Pancreas (tissue), 10 donors: ENCODE data around the gene LSM7. TPM values are rescaled to one million over a fixed set of nuclear protein-coding genes. Genes with fewer than 3 reads are reported as not detected.

Source experiments
- ATAC-seq, 4 donors: fragments of 200-7000 bp; cut with Tn5 transposase; one replicate each; pipeline versions ENCODE4 v1.8.0 to v1.9.1; 2020; ENCODE audit warnings: mild to moderate bottlenecking in 4 of 4, moderate library complexity in 4 of 4
- DNase-seq, 6 donors: peaks; one replicate each; pipeline ENCODE4 v3.0.0-alpha.2; 2020
- FAIRE-seq: peaks from 2 replicates; lab custom pipeline; 2012; peaks lifted over from hg19 to GRCh38; lab: Jason Lieb, UNC
- H3K27ac ChIP-seq, 4 donors: fragments of 200-600 bp; sonication (generic); 1 replicate in 3 of 4; 2 replicates in 1 of 4; pipeline versions ENCODE4 v1.5.0 to v1.8.0; 2020
- H3K27me3 ChIP-seq, 4 donors: fragments of 200-600 bp; one replicate each; pipeline ENCODE4 v1.8.0; 2021
- H3K36me3 ChIP-seq, 3 donors: fragments of 200-600 bp; sonication (generic) in 1 of 3; one replicate each; pipeline versions ENCODE4 v1.5.0 to v1.8.0; 2020 to 2021
- H3K4me1 ChIP-seq, 3 donors: fragments of 200-600 bp; one replicate each; pipeline ENCODE4 v1.8.0; 2021
- H3K4me3 ChIP-seq, 4 donors: fragments of 200-600 bp; sonication (generic) in 2 of 4; one replicate each; pipeline versions ENCODE4 v1.5.0 to v1.8.0; 2020 to 2021
- H3K9me3 ChIP-seq, 4 donors: fragments of 200-600 bp; one replicate each; pipeline ENCODE4 v1.8.0; 2021
- WGBS, 2 donors: extraction: QIAGEN DNeasy Blood & Tissue Kit; methylation state at CpG; one replicate each; pipeline ENCODE4 v1.1.7; 2013; 5-methylcytosine and 5-hydroxymethylcytosine counted together
- intact Hi-C, 3 donors: fragments of 100-400 bp; cut with DNase I; formaldehyde crosslinking; loops; one replicate each; pipeline versions ENCODE4 v1.11.1 to v1.14.2; 2022
- polyA plus RNA-seq, 2 donors: library from polyadenylated mRNA; stranded (reverse); fragments of 200-250 nt; gene quantifications; one replicate each; pipeline ENCODE4 v1.2.3, GENCODE V29; 2013
- total RNA-seq, 6 donors: library from RNA; stranded (reverse); fragmentation: NEBNext Ultra II Directional in 4 of 6; extraction: Animal tissue kit (Norgen Biotek cat#: 25700) in 4 of 6; gene quantifications; one replicate each; pipeline versions ENCODE4 v1.2.1 to v1.2.4, GENCODE V29; 2021 to 2023
- TF ChIP-seq, protein P1 (sequence below), 4 donors: fragments of 200-600 bp; sonication (generic) in 3 of 4; IDR thresholded peaks; one replicate each; pipeline versions ENCODE4 v1.5.0 to v1.8.0; 2021; ENCODE audit warnings: antibody characterized with exemption in 4 of 4
- donor health status: healthy with polysubstance abuse.
- donor health status: DM: no; HTN: no; CAD: no; lungs with moderate emphysema.
- donor health status: DM: no; HTN: no; CAD: no.
- donor health status: control.
- donor health status: control.
- donor health status: Bipolar disorder and iron deficiency.
- donor health status: DM: yes; HTN: yes; CAD: no.
- donor health status: DM: no; HTN: no; CAD: no.
- donor health status: DM: no; HTN: no; CAD: no.
- donor health status: DM: yes; HTN: yes; CAD: no.

Gene LSM7
- total and polyA plus RNA-seq, 8 donors: 18.3 to 170 (median 30.9) TPM

DNA sequence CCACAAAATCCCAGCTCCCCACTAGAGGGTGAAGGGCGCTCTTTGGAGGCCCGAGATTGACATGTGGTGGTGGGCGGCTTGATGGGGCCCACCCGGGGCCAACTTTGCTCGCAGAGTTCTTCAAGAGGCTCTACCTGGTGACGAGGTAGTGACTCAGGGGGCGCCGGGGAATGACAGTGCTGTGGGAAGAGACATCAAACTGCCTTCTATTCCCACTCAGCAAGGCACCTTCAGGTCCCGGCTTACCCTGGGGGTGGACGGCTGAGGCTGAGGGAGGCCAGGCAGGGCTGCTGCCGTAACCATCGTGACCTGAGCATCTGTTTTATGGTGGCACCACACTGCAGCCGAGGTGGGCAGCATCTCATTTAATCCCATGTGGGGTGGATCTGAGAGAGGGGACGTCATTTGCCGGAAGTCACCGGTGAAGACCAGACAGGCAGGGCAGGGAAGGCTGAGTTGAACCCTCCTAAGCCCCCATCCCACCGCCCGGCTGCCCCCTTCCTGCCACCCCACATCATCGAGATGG is 22.0 kb downstream of the LSM7 start:
- intact Hi-C loops: no loop called here
- FAIRE-seq (no peak), ATAC-seq (no peak), DNase-seq (no peak)
- H3K4me3 ChIP-seq: no peak overlapping the region
- H3K36me3 ChIP-seq: no peaks in the 10 kb centered on the region
- TF ChIP-seq, protein P1, sequence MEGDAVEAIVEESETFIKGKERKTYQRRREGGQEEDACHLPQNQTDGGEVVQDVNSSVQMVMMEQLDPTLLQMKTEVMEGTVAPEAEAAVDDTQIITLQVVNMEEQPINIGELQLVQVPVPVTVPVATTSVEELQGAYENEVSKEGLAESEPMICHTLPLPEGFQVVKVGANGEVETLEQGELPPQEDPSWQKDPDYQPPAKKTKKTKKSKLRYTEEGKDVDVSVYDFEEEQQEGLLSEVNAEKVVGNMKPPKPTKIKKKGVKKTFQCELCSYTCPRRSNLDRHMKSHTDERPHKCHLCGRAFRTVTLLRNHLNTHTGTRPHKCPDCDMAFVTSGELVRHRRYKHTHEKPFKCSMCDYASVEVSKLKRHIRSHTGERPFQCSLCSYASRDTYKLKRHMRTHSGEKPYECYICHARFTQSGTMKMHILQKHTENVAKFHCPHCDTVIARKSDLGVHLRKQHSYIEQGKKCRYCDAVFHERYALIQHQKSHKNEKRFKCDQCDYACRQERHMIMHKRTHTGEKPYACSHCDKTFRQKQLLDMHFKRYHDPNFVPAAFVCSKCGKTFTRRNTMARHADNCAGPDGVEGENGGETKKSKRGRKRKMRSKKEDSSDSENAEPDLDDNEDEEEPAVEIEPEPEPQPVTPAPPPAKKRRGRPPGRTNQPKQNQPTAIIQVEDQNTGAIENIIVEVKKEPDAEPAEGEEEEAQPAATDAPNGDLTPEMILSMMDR (IDR thresholded peaks at IDR 0.05): no peak
- no peaks in the 10 kb centered on the region for H3K27me3 ChIP-seq
- no peaks in the 10 kb centered on the region for H3K4me1 ChIP-seq
- no peak overlapping the region for H3K27ac ChIP-seq
- no peaks in the 10 kb centered on the region for H3K9me3 ChIP-seq
- WGBS, 2 donors: 76 to 88% methylated on average over 19 of the region's 19 CpGs

DNA sequence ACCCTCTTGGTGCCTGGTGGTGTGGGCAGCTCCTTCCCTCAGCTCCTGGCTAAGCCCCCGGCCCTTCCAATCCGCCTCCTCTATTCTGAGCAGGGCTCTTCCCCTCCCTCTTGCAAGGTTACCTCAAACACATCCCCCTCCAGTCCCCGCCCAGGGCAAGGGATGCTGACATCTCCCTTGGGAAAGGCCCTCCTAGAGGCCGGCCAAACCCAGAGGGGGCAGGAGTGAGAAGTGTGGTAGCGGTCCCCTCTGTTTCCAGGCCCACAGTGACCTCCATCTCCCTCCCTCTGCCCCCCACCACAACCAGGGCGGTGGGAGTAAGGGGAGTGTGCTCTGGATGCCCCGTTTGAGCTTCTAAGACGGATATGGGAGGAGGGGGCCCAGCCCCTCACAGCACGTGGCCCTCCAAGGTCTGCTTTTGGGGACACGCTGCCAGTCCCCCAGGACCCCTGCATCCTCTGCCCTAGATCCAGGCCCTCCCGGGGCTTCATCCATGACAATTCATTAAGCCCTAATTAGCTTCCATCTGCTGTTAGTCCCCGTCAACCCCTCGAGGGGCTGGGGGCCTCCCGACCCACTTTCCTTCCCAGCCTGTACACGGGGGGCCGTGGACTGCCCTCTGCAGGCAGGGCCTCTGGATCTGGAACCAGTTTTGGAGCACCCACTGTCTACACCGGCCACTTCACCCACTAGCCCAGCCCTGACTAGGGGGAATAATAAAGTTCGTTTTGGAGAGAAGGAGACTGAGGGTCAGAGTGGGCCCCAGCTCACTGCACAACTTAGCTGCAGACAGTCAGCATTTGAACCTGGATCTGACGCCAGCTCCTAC is 22.7 kb downstream of the LSM7 start:
- FAIRE-seq (no peak), ATAC-seq (no peak), DNase-seq (no peak)
- Histone ChIP-seq H3K36me3 (no peaks in the 10 kb centered on the region), H3K4me1 (no peaks in the 10 kb centered on the region), H3K27me3 (no peaks in the 10 kb centered on the region), H3K27ac (no peak overlapping the region), H3K4me3 (no peak overlapping the region), H3K9me3 (no peaks in the 10 kb centered on the region)
- TF ChIP-seq, protein P1 (IDR thresholded peaks at IDR 0.05): no peak
- intact Hi-C loops: no loop called here
- WGBS, 2 donors: 82% methylated on average over 19 of the region's 19 CpGs

DNA sequence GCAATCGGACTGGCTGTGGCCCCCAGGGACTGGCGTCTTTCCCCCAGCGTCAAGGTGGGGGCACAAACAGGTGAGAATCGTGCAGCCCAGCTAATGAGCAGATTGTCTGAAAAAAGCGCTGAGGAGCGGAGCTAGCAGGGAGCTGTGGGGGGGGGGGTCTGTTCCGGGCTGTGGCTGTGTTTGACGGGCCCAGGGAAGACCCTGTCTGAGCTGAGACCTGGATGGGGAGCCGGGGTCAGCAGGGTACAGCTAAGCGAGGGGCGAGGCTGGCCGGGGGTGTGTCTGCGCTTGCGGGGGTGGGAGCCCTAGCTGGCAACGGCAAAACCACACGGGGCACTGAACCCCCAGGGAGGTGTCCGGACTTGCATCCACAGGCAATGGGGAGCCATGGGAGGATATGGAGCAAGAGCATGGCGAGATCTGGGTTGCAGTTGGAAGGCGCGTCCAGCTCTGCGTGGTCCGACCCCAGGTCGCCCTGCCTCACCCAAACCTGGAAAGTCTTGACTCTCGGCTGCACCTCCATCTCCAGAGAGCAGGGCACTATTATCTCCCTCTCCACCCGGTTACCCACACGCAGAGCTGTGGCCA is 25.1 kb downstream of the LSM7 start:
- no peak overlapping the region for H3K27ac ChIP-seq
- no peaks in the 10 kb centered on the region for H3K27me3 ChIP-seq
- no peaks in the 10 kb centered on the region for H3K9me3 ChIP-seq
- TF ChIP-seq, protein P1 (IDR thresholded peaks at IDR 0.05): no peak
- H3K4me3 ChIP-seq: no peak overlapping the region
- no peak for ATAC-seq
- H3K36me3 ChIP-seq: no peaks in the 10 kb centered on the region
- no peak for FAIRE-seq
- no peak for DNase-seq
- no peaks in the 10 kb centered on the region for H3K4me1 ChIP-seq
- WGBS, 2 donors: 68 to 76% methylated on average over 26 of the region's 26 CpGs
- intact Hi-C loops: no loop called here

DNA sequence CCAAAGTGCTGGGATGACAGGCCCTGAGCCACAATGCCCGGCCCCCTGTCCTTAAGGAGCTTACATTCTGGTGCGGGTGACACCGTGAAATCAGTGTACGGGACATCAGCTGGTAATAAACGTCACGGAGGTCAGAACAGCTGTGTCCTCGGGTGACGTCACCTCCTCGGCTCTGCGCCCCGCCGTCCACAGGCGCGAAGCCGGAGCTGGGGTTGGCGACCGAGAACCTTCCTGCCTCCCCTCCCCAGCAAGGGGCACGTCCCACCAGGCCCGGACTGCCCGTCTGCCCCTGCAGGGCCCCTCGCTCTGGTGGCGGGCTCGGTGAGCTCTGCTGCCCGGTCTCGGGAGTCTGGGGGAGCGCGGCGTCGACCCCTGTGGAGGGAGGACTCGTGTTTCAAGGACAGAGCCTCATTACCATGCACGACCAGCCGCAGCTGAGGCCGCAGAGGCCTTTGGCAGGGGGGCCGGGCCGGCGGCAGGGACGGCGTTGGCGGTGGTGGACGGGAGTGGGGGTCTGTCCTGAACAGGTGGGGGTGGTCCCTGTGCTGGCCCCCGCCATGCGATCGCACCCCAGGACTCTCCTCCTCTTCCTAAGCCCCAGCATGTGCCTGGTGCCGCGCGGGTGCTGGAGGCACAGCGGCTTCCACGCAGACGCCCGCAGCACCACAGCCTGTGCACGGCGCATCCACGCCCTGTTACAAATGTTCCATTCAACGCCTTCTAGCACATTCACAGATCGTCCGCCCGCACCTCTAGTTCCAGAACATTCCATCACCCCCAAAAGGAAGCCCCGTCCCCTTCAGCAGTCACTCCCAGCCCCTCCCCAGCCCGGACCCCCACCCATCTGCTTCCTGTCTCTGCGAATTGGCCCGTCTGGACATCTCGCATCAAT is 25.8 kb downstream of the LSM7 start:
- TF ChIP-seq, protein P1 (IDR thresholded peaks at IDR 0.05): no peak
- H3K9me3 ChIP-seq: no peaks in the 10 kb centered on the region
- WGBS, 2 donors: 22 to 25% methylated on average over 50 to 62 of the region's 62 CpGs
- no peaks in the 10 kb centered on the region for H3K36me3 ChIP-seq
- H3K4me1 ChIP-seq: no peaks in the 10 kb centered on the region
- FAIRE-seq: no peak
- H3K27me3 ChIP-seq: no peaks in the 10 kb centered on the region
- ATAC-seq: peak in 3 of 4 donors; percentile 56 to 71 (median 57)
- no peak overlapping the region for H3K4me3 ChIP-seq
- H3K27ac ChIP-seq: no peak overlapping the region
- peak in 1 of 6 donors; percentile 38 for DNase-seq
- intact Hi-C loops: no loop called here
